ENCODE measurements around the gene B3GNT2. TPM values are rescaled to one million over a fixed set of nuclear protein-coding genes. Genes with fewer than 3 reads are reported as not detected.
A peak's percentile ranks its signal among the peaks of the same experiment; 100 is the strongest.

Gene B3GNT2
- total RNA-seq, 3 donors from 2014 or later (not counting 1 experiment from before 2014, with no cell fraction given) = 51.9 to 68.0 (median 54.0) TPM

- Mint-ChIP-seq H3K4me3 (peak overlapping the region; percentile 1), H3K9me3 (peaks cover 0 to 6% of the 10 kb centered on the region in 2 donors), H3K27ac (peak overlapping the region; percentile 86 to 93), H3K36me3 (peaks cover 11% of the 10 kb centered on the region), H3K27me3 (ENCODE audit: low read depth in 2 of 2) (no peaks in the 10 kb centered on the region), H3K4me1 (peaks cover 98 to 99% of the 10 kb centered on the region in 2 donors)
- Histone ChIP-seq H3K27me3 (ENCODE audit: control insufficient read depth, insufficient read depth, low read length) (no peaks in the 10 kb centered on the region), H3K4me1 (ENCODE audit: control insufficient read depth, insufficient read depth, low read length) (peaks cover 64% of the 10 kb centered on the region), H3K9me3 (ENCODE audit: control insufficient read depth, insufficient read depth, low read length) (no peaks in the 10 kb centered on the region), H3K36me3 (ENCODE audit: control insufficient read depth, insufficient read depth, low read length) (no peaks in the 10 kb centered on the region), H3K4me3 (ENCODE audit: low read length) (no peak overlapping the region), H3K27ac (ENCODE audit: low read length) (no peak overlapping the region)
- intact Hi-C loops (cut with micrococcal nuclease) = no loop called here
- 86% methylated on average over 8 of the region's 8 CpGs for WGBS (ENCODE audit: insufficient coverage)
- TF ChIP-seq CTCF (IDR thresholded peaks at IDR 0.05) = no peak
- no peak for ATAC-seq
- DNase-seq = no peak
Measured at GRCh38 chr2:62216616-62217015, 20.7 kb downstream of the B3GNT2 start.

- Mint-ChIP-seq H3K9me3 (no peaks in the 10 kb centered on the region), H3K27me3 (ENCODE audit: low read depth in 2 of 2) (no peaks in the 10 kb centered on the region), H3K4me3 (no peak overlapping the region), H3K27ac (peak overlapping the region; percentile 86 to 93), H3K4me1 (peaks cover 98 to 99% of the 10 kb centered on the region in 2 donors), H3K36me3 (peaks cover 3% of the 10 kb centered on the region)
- Histone ChIP-seq H3K27me3 (ENCODE audit: control insufficient read depth, insufficient read depth, low read length) (no peaks in the 10 kb centered on the region), H3K27ac (ENCODE audit: low read length) (no peak overlapping the region), H3K4me3 (ENCODE audit: low read length) (no peak overlapping the region), H3K36me3 (ENCODE audit: control insufficient read depth, insufficient read depth, low read length) (no peaks in the 10 kb centered on the region), H3K9me3 (ENCODE audit: control insufficient read depth, insufficient read depth, low read length) (no peaks in the 10 kb centered on the region), H3K4me1 (ENCODE audit: control insufficient read depth, insufficient read depth, low read length) (peaks cover 68% of the 10 kb centered on the region)
- no peak for TF ChIP-seq CTCF (IDR thresholded peaks at IDR 0.05)
- intact Hi-C loops (cut with micrococcal nuclease) = no loop called here
- ATAC-seq (no peak), DNase-seq (no peak)
- 95% methylated on average over 9 of the region's 10 CpGs for WGBS (ENCODE audit: insufficient coverage)
Measured at GRCh38 chr2:62217421-62217820, 21.5 kb downstream of the B3GNT2 start.

- intact Hi-C loops (cut with micrococcal nuclease) = no loop called here
- Mint-ChIP-seq H3K27ac (peak overlapping the region; percentile 86 to 93), H3K36me3 (no peaks in the 10 kb centered on the region), H3K27me3 (ENCODE audit: low read depth in 2 of 2) (no peaks in the 10 kb centered on the region), H3K9me3 (no peaks in the 10 kb centered on the region), H3K4me1 (peaks cover 98 to 99% of the 10 kb centered on the region in 2 donors), H3K4me3 (no peak overlapping the region)
- TF ChIP-seq CTCF (IDR thresholded peaks at IDR 0.05) = no peak
- Histone ChIP-seq H3K4me1 (ENCODE audit: control insufficient read depth, insufficient read depth, low read length) (peaks cover 72% of the 10 kb centered on the region), H3K36me3 (ENCODE audit: control insufficient read depth, insufficient read depth, low read length) (peaks cover 2% of the 10 kb centered on the region), H3K27me3 (ENCODE audit: control insufficient read depth, insufficient read depth, low read length) (no peaks in the 10 kb centered on the region), H3K9me3 (ENCODE audit: control insufficient read depth, insufficient read depth, low read length) (no peaks in the 10 kb centered on the region), H3K27ac (ENCODE audit: low read length) (no peak overlapping the region), H3K4me3 (ENCODE audit: low read length) (no peak overlapping the region)
- no peak for DNase-seq
- 83% methylated on average over 4 of the region's 5 CpGs for WGBS (ENCODE audit: insufficient coverage)
- ATAC-seq = no peak
Measured at GRCh38 chr2:62217970-62218369, 22.1 kb downstream of the B3GNT2 start.

All from natural killer cell (primary cell).